Psoas muscle (tissue), 8 donors: ENCODE measurements around the gene PEX1. TPM values are rescaled to one million over a fixed set of nuclear protein-coding genes. Genes with fewer than 3 reads are reported as not detected.
A peak's percentile ranks its signal among the peaks of the same experiment; 100 is the strongest.
"Not testable (repeated sequence)": the region's sequence is repeated elsewhere in the genome, so short reads cannot be mapped to it uniquely, and the experiment has no call there.

Experiments
- ATAC-seq, 4 donors: fragments of 200-7000 bp; cut with Tn5 transposase; one replicate each; pipeline ENCODE4 v1.9.1; 2020; ENCODE audit warnings: moderate library complexity in 3 of 4, mild to moderate bottlenecking in 2 of 4
- DNase-seq, 2 donors: peaks; one replicate each; pipeline ENCODE4 v3.0.0-alpha.2; 2020
- H3K27ac ChIP-seq: fragments of 200-600 bp; one replicate; pipeline ENCODE4 v1.8.0; 2022
- H3K27me3 ChIP-seq, 3 donors: fragments of 200-600 bp in 1 of 3; one replicate each; pipeline versions ENCODE4 v1.6.1 to v1.8.0; 2013 to 2022; ENCODE audit warnings: low read length in 2 of 3, mild to moderate bottlenecking in 2 of 3, moderate library complexity in 1 of 3; ENCODE audit not compliant: insufficient read depth in 3 of 3
- H3K36me3 ChIP-seq, 2 donors: fragments of 200-600 bp in 1 of 2; one replicate each; pipeline versions ENCODE4 v1.6.1 to v1.8.0; 2013 to 2022; ENCODE audit warnings: low read depth in 1 of 2, mild to moderate bottlenecking in 1 of 2, moderate library complexity in 1 of 2; ENCODE audit not compliant: insufficient read depth in 1 of 2
- H3K4me1 ChIP-seq: fragments of 200-600 bp; one replicate; pipeline ENCODE4 v1.8.0; 2022
- H3K4me3 ChIP-seq: fragments of 200-600 bp; one replicate; pipeline ENCODE4 v1.8.0; 2022; ENCODE audit warnings: mild to moderate bottlenecking
- H3K9me3 ChIP-seq: fragments of 200-600 bp; one replicate; pipeline ENCODE4 v1.8.0; 2022
- WGBS, 3 donors: extraction: QIAGEN DNeasy Blood & Tissue Kit; methylation state at CpG; one replicate each; pipeline versions ENCODE4 v1.1.6 to v1.1.7; 2013; 5-methylcytosine and 5-hydroxymethylcytosine counted together
- intact Hi-C, 2 donors: fragments of 100-400 bp; cut with DNase I; formaldehyde crosslinking; loops; one replicate each; pipeline versions ENCODE4 v1.11.0 to v1.14.2; 2022
- polyA plus RNA-seq, 3 donors: library from polyadenylated mRNA; stranded (reverse); fragments of 200-250 nt; gene quantifications; one replicate each; pipeline ENCODE4 v1.2.3, GENCODE V29; 2013
- total RNA-seq, 4 donors: library from RNA; stranded (reverse); fragmentation: NEBNext Ultra II Directional in 2 of 4; extraction: Animal tissue kit (Norgen Biotek cat#: 25700) in 2 of 4; gene quantifications; one replicate each; pipeline versions ENCODE4 v1.2.1 to v1.2.4, GENCODE V29; 2021 to 2023
- TF ChIP-seq, protein P1 (sequence below): fragments of 200-600 bp; IDR thresholded peaks from one replicate; pipeline ENCODE4 v1.8.0; 2022; ENCODE audit warnings: antibody characterized with exemption
- donor health status: healthy with polysubstance abuse.
- donor health status: DM: no; HTN: no; CAD: no; lungs with moderate emphysema.
- donor health status: Bipolar disorder and iron deficiency.
- donor health status: healthy.
- donor health status: DM: yes; HTN: yes; CAD: no.
- donor health status: DM: no; HTN: no; CAD: no.
- donor health status: DM: no; HTN: no; CAD: no.
- donor health status: DM: yes; HTN: yes; CAD: no.

The PEX1 gene
- total and polyA plus RNA-seq, 7 donors: 3.9 to 14.2 (median 11.1) TPM

- TF ChIP-seq, protein P1, sequence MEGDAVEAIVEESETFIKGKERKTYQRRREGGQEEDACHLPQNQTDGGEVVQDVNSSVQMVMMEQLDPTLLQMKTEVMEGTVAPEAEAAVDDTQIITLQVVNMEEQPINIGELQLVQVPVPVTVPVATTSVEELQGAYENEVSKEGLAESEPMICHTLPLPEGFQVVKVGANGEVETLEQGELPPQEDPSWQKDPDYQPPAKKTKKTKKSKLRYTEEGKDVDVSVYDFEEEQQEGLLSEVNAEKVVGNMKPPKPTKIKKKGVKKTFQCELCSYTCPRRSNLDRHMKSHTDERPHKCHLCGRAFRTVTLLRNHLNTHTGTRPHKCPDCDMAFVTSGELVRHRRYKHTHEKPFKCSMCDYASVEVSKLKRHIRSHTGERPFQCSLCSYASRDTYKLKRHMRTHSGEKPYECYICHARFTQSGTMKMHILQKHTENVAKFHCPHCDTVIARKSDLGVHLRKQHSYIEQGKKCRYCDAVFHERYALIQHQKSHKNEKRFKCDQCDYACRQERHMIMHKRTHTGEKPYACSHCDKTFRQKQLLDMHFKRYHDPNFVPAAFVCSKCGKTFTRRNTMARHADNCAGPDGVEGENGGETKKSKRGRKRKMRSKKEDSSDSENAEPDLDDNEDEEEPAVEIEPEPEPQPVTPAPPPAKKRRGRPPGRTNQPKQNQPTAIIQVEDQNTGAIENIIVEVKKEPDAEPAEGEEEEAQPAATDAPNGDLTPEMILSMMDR: no peak
- H3K27me3 ChIP-seq: no peaks in the 10 kb centered on the region
- peaks cover 2 to 70% of the 10 kb centered on the region in 2 donors for H3K36me3 ChIP-seq
- WGBS, 3 donors: 69 to 84% (median 72%) methylated on average over 2 of the region's 2 CpGs
- ATAC-seq (peak in 2 of 4 donors; percentile 16 to 37), DNase-seq (no peak)
- no peak overlapping the region for H3K4me3 ChIP-seq
- intact Hi-C loops: no loop called here
- no peaks in the 10 kb centered on the region for H3K4me1 ChIP-seq
- H3K9me3 ChIP-seq: no peaks in the 10 kb centered on the region
- H3K27ac ChIP-seq: peak overlapping the region; percentile 16
These were observed 42.3 kb downstream of the PEX1 start for GRCh38 chr7:92485974-92486373.

DNA sequence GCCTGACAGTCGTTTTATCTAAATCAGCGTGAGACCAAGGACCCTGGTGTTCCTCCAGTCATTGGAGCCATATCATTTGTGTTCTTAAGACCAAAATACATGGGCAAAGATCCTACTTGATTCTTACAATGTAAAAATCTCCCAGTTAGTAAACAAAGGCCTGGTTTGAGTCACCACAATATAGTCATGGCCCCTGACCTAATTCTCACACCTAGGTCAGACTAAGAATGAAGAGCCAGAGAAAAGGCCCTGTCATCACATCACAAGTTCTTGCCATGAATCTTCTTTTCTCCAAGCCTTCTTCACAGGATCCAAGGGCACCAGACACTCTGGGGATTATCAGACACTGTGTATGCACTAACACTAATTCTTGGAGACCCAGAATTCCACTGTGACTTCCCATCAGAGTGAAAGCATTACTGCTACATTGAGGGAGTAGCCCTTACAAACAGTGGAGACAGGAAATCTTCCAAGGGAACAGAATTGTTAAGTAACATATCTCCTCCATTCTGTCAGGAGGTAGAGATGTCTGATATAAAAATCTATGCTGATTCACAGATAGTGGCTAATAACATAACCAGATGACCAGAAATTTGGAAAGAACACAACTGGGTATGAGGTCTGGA lies 42.9 kb downstream of the PEX1 start:
- peak overlapping the region; percentile 16 for H3K27ac ChIP-seq
- 87 to 94% (median 88%) methylated on average over 2 of the region's 2 CpGs for WGBS, 3 donors

GRCh38 chr7:92484226-92484625 lies 44.1 kb downstream of the PEX1 start:
- H3K36me3 ChIP-seq: peaks cover 0 to 57% of the 10 kb centered on the region in 2 donors
- ATAC-seq, intact Hi-C loops, H3K4me1 ChIP-seq, H3K4me3 ChIP-seq, DNase-seq, H3K9me3 ChIP-seq, H3K27me3 ChIP-seq, H3K27ac ChIP-seq: not testable (repeated sequence)
- 76 to 83% (median 77%) methylated on average over 6 of the region's 6 CpGs for WGBS, 3 donors

More for the DNA sequence above, 42.9 kb downstream of the PEX1 start:
- H3K9me3 ChIP-seq: no peaks in the 10 kb centered on the region
- no peaks in the 10 kb centered on the region for H3K4me1 ChIP-seq
- no peak overlapping the region for H3K4me3 ChIP-seq
- intact Hi-C loops: no loop called here
- no peaks in the 10 kb centered on the region for H3K27me3 ChIP-seq
- DNase-seq (no peak), ATAC-seq (no peak)
- peaks cover 0 to 64% of the 10 kb centered on the region in 2 donors for H3K36me3 ChIP-seq
- TF ChIP-seq, protein P1: no peak

DNA sequence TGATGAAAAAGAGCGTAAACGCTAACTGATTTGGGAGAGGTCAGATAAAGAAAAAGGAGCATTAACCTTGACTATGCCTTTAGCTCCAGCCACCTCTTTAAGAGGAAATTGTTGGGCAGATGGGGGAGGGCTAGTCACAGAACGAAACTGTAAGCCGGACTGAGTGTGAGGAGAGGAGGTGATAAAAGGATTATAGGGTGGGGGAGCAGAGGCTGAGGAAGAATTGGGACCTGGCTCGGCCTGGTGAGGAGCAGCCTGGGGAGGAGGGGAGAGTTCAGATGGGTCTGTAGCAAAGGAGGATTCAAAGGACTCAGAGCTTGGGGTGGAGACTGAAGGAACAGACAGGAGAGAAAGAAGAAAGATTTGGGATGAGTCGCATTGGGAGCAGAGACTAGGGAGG lies 44.7 kb downstream of the PEX1 start:
- H3K4me3 ChIP-seq, H3K4me1 ChIP-seq, ATAC-seq, H3K27me3 ChIP-seq, DNase-seq, H3K27ac ChIP-seq, H3K9me3 ChIP-seq, intact Hi-C loops: not testable (repeated sequence)
- peaks cover 0 to 54% of the 10 kb centered on the region in 2 donors for H3K36me3 ChIP-seq
- WGBS, 3 donors: 69 to 81% (median 77%) methylated on average over 6 of the region's 6 CpGs

- H3K36me3 ChIP-seq: peaks cover 2 to 53% of the 10 kb centered on the region in 2 donors
- intact Hi-C loops, H3K9me3 ChIP-seq, H3K4me1 ChIP-seq, H3K27me3 ChIP-seq, ATAC-seq, H3K27ac ChIP-seq, DNase-seq, H3K4me3 ChIP-seq: not testable (repeated sequence)
- 86 to 95% (median 93%) methylated on average over 4 of the region's 4 CpGs for WGBS, 3 donors
These were observed 49.2 kb downstream of the PEX1 start for GRCh38 chr7:92479146-92479545.

GRCh38 chr7:92478711-92479110 lies 49.6 kb downstream of the PEX1 start:
- Histone ChIP-seq H3K9me3 (no peaks in the 10 kb centered on the region), H3K27ac (no peak overlapping the region), H3K36me3 (peaks cover 2 to 56% of the 10 kb centered on the region in 2 donors), H3K4me3 (no peak overlapping the region), H3K4me1 (no peaks in the 10 kb centered on the region), H3K27me3 (no peaks in the 10 kb centered on the region)
- ATAC-seq (no peak), DNase-seq (no peak)
- TF ChIP-seq, protein P1: no peak
- intact Hi-C loops: no loop called here
- WGBS, 3 donors: 92 to 93% (median 93%) methylated on average over 4 of the region's 4 CpGs
